DND-41 (cell line): ENCODE measurements around the gene GTSE1.

Experiments
- ATAC-seq: fragments of 200-7000 bp; cut with Tn5 transposase; 3 replicates; pipeline ENCODE4 v1.9.1; 2021; ENCODE audit warnings: low read depth; ENCODE audit not compliant: insufficient read depth
- DNase-seq: peaks from one replicate; pipeline ENCODE4 v3.0.0-alpha.2; 2020
- H2AFZ ChIP-seq: 2 replicates; pipeline ENCODE4 v1.6.0; 2012; ENCODE audit warnings: low read depth, low read length
- H3K27ac ChIP-seq: 2 replicates; pipeline ENCODE4 v1.5.1; 2012; ENCODE audit warnings: low read length, inconsistent platforms
- H3K27me3 ChIP-seq: fragments of 200-600 bp; sonication (generic); 2 replicates; pipeline ENCODE4 v1.6.0; 2012; ENCODE audit warnings: low read length, mild to moderate bottlenecking, inconsistent platforms; ENCODE audit not compliant: insufficient read depth, poor library complexity
- H3K36me3 ChIP-seq: 2 replicates; pipeline ENCODE4 v1.5.1; 2012; ENCODE audit warnings: low read length, inconsistent platforms; ENCODE audit not compliant: insufficient read depth
- H3K4me1 ChIP-seq: 2 replicates; pipeline ENCODE4 v1.5.1; 2012; ENCODE audit warnings: mild to moderate bottlenecking, low read length; ENCODE audit not compliant: insufficient read depth
- H3K4me2 ChIP-seq: 2 replicates; pipeline ENCODE4 v1.6.0; 2012; ENCODE audit warnings: mild to moderate bottlenecking, moderate library complexity, low read length, inconsistent platforms; ENCODE audit not compliant: insufficient read depth
- H3K4me3 ChIP-seq, 2 experiments: fragments of 200-600 bp in 1 of 2; shearing (Covaris generic) in 1 of 2; 2 replicates each; pipeline ENCODE4 v1.5.1; 2012 to 2016; ENCODE audit warnings: inconsistent platforms in 2 of 2, low read length in 2 of 2, mild to moderate bottlenecking in 2 of 2, low read depth in 1 of 2, moderate library complexity in 1 of 2
- H3K79me2 ChIP-seq: 2 replicates; pipeline ENCODE4 v1.6.0; 2012; ENCODE audit warnings: low read length, inconsistent platforms; ENCODE audit not compliant: insufficient read depth
- H3K9ac ChIP-seq: 2 replicates; pipeline ENCODE4 v1.6.0; 2012; ENCODE audit warnings: low read depth, mild to moderate bottlenecking, inconsistent platforms, low read length, moderate library complexity
- H3K9me3 ChIP-seq: 2 replicates; pipeline ENCODE4 v1.5.1; 2012; ENCODE audit warnings: low read length, moderate library complexity, mild to moderate bottlenecking, inconsistent platforms; ENCODE audit not compliant: insufficient read depth, severe bottlenecking
- H4K20me1 ChIP-seq: 2 replicates; pipeline ENCODE4 v1.6.0; 2012; ENCODE audit warnings: low read length; ENCODE audit not compliant: insufficient read depth
- EZH2 ChIP-seq: IDR thresholded peaks from 3 replicates; pipeline ENCODE4 v1.6.1; 2012; ENCODE audit warnings: borderline replicate concordance, low read depth, mild to moderate bottlenecking, moderate library complexity, low read length, inconsistent platforms; ENCODE audit not compliant: severe bottlenecking
- TF ChIP-seq, protein P1 (sequence below): IDR thresholded peaks from 2 replicates; pipeline ENCODE4 v1.5.1; 2012; ENCODE audit warnings: borderline replicate concordance, low read length, moderate library complexity, mild to moderate bottlenecking; ENCODE audit not compliant: poor library complexity, severe bottlenecking; ENCODE audit errors: extremely low read depth

GTSE1 gene

DNA sequence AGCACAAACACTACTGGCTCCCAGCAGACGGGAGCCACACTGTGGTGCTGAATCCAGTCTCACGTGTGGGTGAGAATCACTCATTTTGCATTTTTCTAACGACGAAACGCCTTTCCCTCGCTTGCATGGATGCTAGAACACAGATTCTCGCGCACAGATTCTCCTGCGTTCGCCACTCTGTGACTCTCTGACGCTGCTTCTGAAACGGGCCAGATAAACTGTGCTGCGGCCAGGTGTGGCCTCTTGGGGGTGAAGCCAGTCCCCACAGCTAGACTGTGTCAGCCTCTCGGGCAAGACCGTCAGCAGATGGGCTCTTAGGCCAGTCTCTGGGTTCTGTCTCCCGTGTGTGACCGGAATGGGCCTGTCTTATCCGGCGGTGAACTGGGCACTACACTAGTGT is 83.4 kb downstream of the GTSE1 start:
- no peak overlapping the region for H3K4me2 ChIP-seq
- H3K4me3 ChIP-seq, result no peak overlapping the region

More for the DNA sequence above, 83.4 kb downstream of the GTSE1 start:
- no peaks in the 10 kb centered on the region for H3K27me3 ChIP-seq
- no peaks in the 10 kb centered on the region for H3K9me3 ChIP-seq
- H2AFZ ChIP-seq, result no peak overlapping the region
- TF ChIP-seq, protein P1, sequence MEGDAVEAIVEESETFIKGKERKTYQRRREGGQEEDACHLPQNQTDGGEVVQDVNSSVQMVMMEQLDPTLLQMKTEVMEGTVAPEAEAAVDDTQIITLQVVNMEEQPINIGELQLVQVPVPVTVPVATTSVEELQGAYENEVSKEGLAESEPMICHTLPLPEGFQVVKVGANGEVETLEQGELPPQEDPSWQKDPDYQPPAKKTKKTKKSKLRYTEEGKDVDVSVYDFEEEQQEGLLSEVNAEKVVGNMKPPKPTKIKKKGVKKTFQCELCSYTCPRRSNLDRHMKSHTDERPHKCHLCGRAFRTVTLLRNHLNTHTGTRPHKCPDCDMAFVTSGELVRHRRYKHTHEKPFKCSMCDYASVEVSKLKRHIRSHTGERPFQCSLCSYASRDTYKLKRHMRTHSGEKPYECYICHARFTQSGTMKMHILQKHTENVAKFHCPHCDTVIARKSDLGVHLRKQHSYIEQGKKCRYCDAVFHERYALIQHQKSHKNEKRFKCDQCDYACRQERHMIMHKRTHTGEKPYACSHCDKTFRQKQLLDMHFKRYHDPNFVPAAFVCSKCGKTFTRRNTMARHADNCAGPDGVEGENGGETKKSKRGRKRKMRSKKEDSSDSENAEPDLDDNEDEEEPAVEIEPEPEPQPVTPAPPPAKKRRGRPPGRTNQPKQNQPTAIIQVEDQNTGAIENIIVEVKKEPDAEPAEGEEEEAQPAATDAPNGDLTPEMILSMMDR, result no peak
- TF ChIP-seq EZH2, result no peak
- H3K79me2 ChIP-seq, result no peaks in the 10 kb centered on the region
- H3K9ac ChIP-seq, result no peak overlapping the region
- ATAC-seq, result no peak
- no peaks in the 10 kb centered on the region for H3K4me1 ChIP-seq
- H3K36me3 ChIP-seq, result no peaks in the 10 kb centered on the region
- no peak overlapping the region for H3K27ac ChIP-seq
- no peak for DNase-seq
- no peaks in the 10 kb centered on the region for H4K20me1 ChIP-seq
